B cell (primary cell): ENCODE measurements around the gene CHADL. TPM values are rescaled to one million over a fixed set of nuclear protein-coding genes. Genes with fewer than 3 reads are reported as not detected.

Experiments
- ATAC-seq: fragments of 200-7000 bp; cut with Tn5 transposase; one replicate; pipeline ENCODE4 v1.10.0; 2021; ENCODE audit warnings: low read depth, mild to moderate bottlenecking, moderate number of reproducible peaks, moderate library complexity
- CTCF ChIA-PET: fragments of 350-600 bp; sonication (Branson Sonifier 250); formaldehyde crosslinking; loops from one replicate; lab custom pipeline; 2021; ENCODE audit warnings: antibody characterized with exemption, inconsistent platforms; lab: Charles Lee
- POLR2A ChIA-PET: fragments of 350-600 bp; sonication (Branson Sonifier 250); formaldehyde crosslinking; loops from one replicate; lab custom pipeline; 2021; ENCODE audit warnings: antibody characterized with exemption; lab: Charles Lee
- DNase-seq: peaks from one replicate; pipeline ENCODE4 v3.0.0; 2013
- H2AFZ ChIP-seq: 2 replicates; pipeline ENCODE4 v1.6.1; 2012; ENCODE audit warnings: mild to moderate bottlenecking, low read depth, low read length; ENCODE audit not compliant: insufficient read depth, poor library complexity, severe bottlenecking
- H3K27ac ChIP-seq, 2 donors: 1 replicate in 1 of 2; 2 replicates in 1 of 2; pipeline ENCODE4 v1.5.1; 2012 to 2013; ENCODE audit warnings: low read length in 2 of 2, mild to moderate bottlenecking in 2 of 2, moderate library complexity in 1 of 2
- H3K27me3 ChIP-seq, 4 experiments: fragments of 200-600 bp in 1 of 4; sonication (generic) in 1 of 4; replicated peaks in 1 of 4; 1 replicate in 2 of 4; 2 replicates in 2 of 4; pipeline versions ENCODE4 v1.6.1 to v1.7.0; 2013 to 2016; ENCODE audit warnings: low read length in 3 of 4, mild to moderate bottlenecking in 2 of 4, mixed read lengths in 1 of 4, moderate library complexity in 1 of 4; ENCODE audit not compliant: insufficient read depth in 4 of 4, control insufficient read depth in 3 of 4; ENCODE audit errors: control extremely low read depth in 1 of 4
- H3K36me3 ChIP-seq, 2 experiments: replicated peaks in 1 of 2; 1 replicate in 1 of 2; 2 replicates in 1 of 2; pipeline versions ENCODE4 v1.6.1 to v1.7.1; 2013; ENCODE audit warnings: low read length in 1 of 2; ENCODE audit not compliant: insufficient read depth in 2 of 2, control insufficient read depth in 1 of 2; ENCODE audit errors: control extremely low read depth in 1 of 2, extremely low read depth in 1 of 2
- H3K4me1 ChIP-seq, 2 donors: fragments of 200-600 bp in 1 of 2; sonication (generic) in 1 of 2; 1 replicate in 1 of 2; 2 replicates in 1 of 2; pipeline versions ENCODE4 v1.5.1 to v1.6.1; 2013 to 2017; ENCODE audit warnings: low read length in 2 of 2; ENCODE audit not compliant: control insufficient read depth in 2 of 2, insufficient read depth in 2 of 2
- H3K4me2 ChIP-seq: replicated peaks from 2 replicates; pipeline ENCODE3; 2012; ENCODE audit warnings: mild to moderate bottlenecking, low read depth, low read length; ENCODE audit not compliant: poor library complexity, severe bottlenecking
- H3K4me3 ChIP-seq, 5 experiments: fragments of 200-600 bp in 1 of 5; sonication (generic) in 1 of 5; 1 replicate in 3 of 5; 2 replicates in 2 of 5; pipeline versions ENCODE4 v1.5.1 to v1.7.0; 2011 to 2016; ENCODE audit warnings: low read length in 4 of 5, mild to moderate bottlenecking in 4 of 5, low read depth in 2 of 5, control low read depth in 1 of 5, moderate library complexity in 1 of 5; ENCODE audit not compliant: insufficient read depth in 1 of 5; ENCODE audit errors: control extremely low read depth in 1 of 5, extremely low read depth in 1 of 5
- H3K79me2 ChIP-seq: fragments of 200-600 bp; sonication (generic); one replicate; pipeline ENCODE4 v1.6.0; 2016; ENCODE audit warnings: low read length; ENCODE audit not compliant: control insufficient read depth, insufficient read depth
- H3K9ac ChIP-seq: fragments of 200-600 bp; sonication (generic); 2 replicates; pipeline ENCODE4 v1.6.1; 2017; ENCODE audit warnings: mild to moderate bottlenecking, low read length, moderate library complexity
- H3K9me3 ChIP-seq, 3 donors: one replicate each; pipeline versions ENCODE4 v1.6.1 to v1.7.1; 2013; ENCODE audit warnings: low read length in 2 of 3; ENCODE audit not compliant: control insufficient read depth in 2 of 3, insufficient read depth in 1 of 3; ENCODE audit errors: control extremely low read depth in 1 of 3
- H4K20me1 ChIP-seq: 2 replicates; pipeline ENCODE4 v1.6.0; 2012; ENCODE audit warnings: mild to moderate bottlenecking, low read length; ENCODE audit not compliant: insufficient read depth, control insufficient read depth, poor library complexity, severe bottlenecking
- H3K27ac Mint-ChIP-seq: one replicate; pipeline ENCODE4 v1.8.0; 2021; ENCODE audit warnings: mixed read lengths
- H3K27me3 Mint-ChIP-seq: one replicate; pipeline ENCODE4 v1.8.0; 2021; ENCODE audit warnings: mixed read lengths
- H3K4me1 Mint-ChIP-seq: one replicate; pipeline ENCODE4 v1.8.0; 2021; ENCODE audit warnings: mixed read lengths
- H3K4me3 Mint-ChIP-seq: one replicate; pipeline ENCODE4 v1.8.0; 2021; ENCODE audit warnings: mixed read lengths
- H3K9me3 Mint-ChIP-seq: one replicate; pipeline ENCODE4 v1.8.0; 2022; ENCODE audit warnings: mixed read lengths; ENCODE audit not compliant: insufficient read depth
- CTCF ChIP-seq: fragments of 200-600 bp; IDR thresholded peaks from one replicate; pipeline ENCODE4 v1.8.0; 2022; ENCODE audit warnings: antibody characterized with exemption, mild to moderate bottlenecking
- EZH2 ChIP-seq: IDR thresholded peaks from 2 replicates; pipeline ENCODE4 v1.6.1; 2012; ENCODE audit warnings: borderline replicate concordance, low read depth, mild to moderate bottlenecking, moderate library complexity, low read length; ENCODE audit not compliant: insufficient read depth, poor library complexity, severe bottlenecking
- WGBS: methylation state at CpG from one replicate; pipeline ENCODE4 v1.1.5; 2013; ENCODE audit warnings: missing lambda C conversion rate; ENCODE audit not compliant: insufficient coverage; 5-methylcytosine and 5-hydroxymethylcytosine counted together
- intact Hi-C: fragments of 100-400 bp; cut with micrococcal nuclease; formaldehyde crosslinking; loops from one replicate; pipeline ENCODE4 v1.10.0; 2022
- polyA plus RNA-seq: library from polyadenylated mRNA; depleted of rRNA; stranded (reverse); fragments of >200 nt; gene quantifications from 2 replicates; pipeline ENCODE4 v1.2.3, GENCODE V29; 2012
- total RNA-seq, 2 donors: library from RNA; stranded (reverse); fragments of 120-200 nt in 1 of 2; gene quantifications; 1 replicate in 1 of 2; 2 replicates in 1 of 2; pipeline versions ENCODE4 v1.2.3 to v1.2.4, GENCODE V29; 2013 to 2022

Gene CHADL
- total and polyA plus RNA-seq, 2 donors (not counting 1 experiment from before 2014, with no cell fraction given): 0.07 to 0.59 TPM

GRCh38 chr22:41280065-41280464 lies 39.3 kb upstream of the CHADL start:
- Histone ChIP-seq H2AFZ (no peak overlapping the region), H3K9me3 (no peaks in the 10 kb centered on the region), H3K9ac (no peak overlapping the region), H3K27ac (no peak overlapping the region), H3K36me3 (peaks cover 6 to 32% of the 10 kb centered on the region in 2 experiments), H4K20me1 (peaks cover 12% of the 10 kb centered on the region), H3K4me3 (no peak overlapping the region), H3K79me2 (peaks cover 64% of the 10 kb centered on the region), H3K4me1 (peaks cover 5% of the 10 kb centered on the region in 2 donors), H3K27me3 (no peaks in the 10 kb centered on the region), H3K4me2 (no peak overlapping the region)
- CTCF ChIA-PET: no interaction called here
- POLR2A ChIA-PET: interaction anchor here (0.7 kb wide), 1 partner anchor 20 kb away, joined by 4 read pairs; no protein-coding TSS in a partner anchor
- no peak overlapping the region for H3K27ac Mint-ChIP-seq
- no peak for TF ChIP-seq CTCF
- TF ChIP-seq EZH2: no peak
- no peak overlapping the region for H3K4me3 Mint-ChIP-seq
- WGBS: 94% methylated on average over 3 of the region's 3 CpGs
- H3K9me3 Mint-ChIP-seq: no peaks in the 10 kb centered on the region
- no peak for ATAC-seq
- H3K4me1 Mint-ChIP-seq: peaks cover 10% of the 10 kb centered on the region
- DNase-seq: no peak
- H3K27me3 Mint-ChIP-seq: no peaks in the 10 kb centered on the region
- intact Hi-C loops: no loop called here

- H3K79me2 ChIP-seq: peaks cover 39% of the 10 kb centered on the region
- H3K4me3 ChIP-seq: no peak overlapping the region
- H3K4me3 Mint-ChIP-seq: no peak overlapping the region
- H3K9ac ChIP-seq: no peak overlapping the region
- intact Hi-C loops: no loop called here
- H3K27me3 ChIP-seq: no peaks in the 10 kb centered on the region
- no peak overlapping the region for H3K27ac ChIP-seq
- H3K4me2 ChIP-seq: no peak overlapping the region
- H3K4me1 Mint-ChIP-seq: no peaks in the 10 kb centered on the region
- ChIA-PET CTCF (interaction anchor here (1.8 kb wide), 1 partner anchor 37 kb away, joined by 4 read pairs; no protein-coding TSS in a partner anchor), POLR2A (no interaction called here)
- no peaks in the 10 kb centered on the region for H4K20me1 ChIP-seq
- H3K4me1 ChIP-seq: no peaks in the 10 kb centered on the region
- no peaks in the 10 kb centered on the region for H3K27me3 Mint-ChIP-seq
- TF ChIP-seq CTCF (no peak), EZH2 (no peak)
- H3K36me3 ChIP-seq: peaks cover 16 to 51% of the 10 kb centered on the region in 2 experiments
- H3K9me3 Mint-ChIP-seq: no peaks in the 10 kb centered on the region
- no peak for ATAC-seq
- no peak overlapping the region for H2AFZ ChIP-seq
- no peak overlapping the region for H3K27ac Mint-ChIP-seq
- DNase-seq: no peak
- H3K9me3 ChIP-seq: no peaks in the 10 kb centered on the region
- 100% methylated on average over 1 of the region's 4 CpGs for WGBS
Observed at GRCh38 chr22:41274856-41275255, 34.1 kb upstream of the CHADL start.
